Fibroblast of lung (primary cell): ENCODE data around the gene CCDC39.

Experiments
- EZH2 ChIP-seq: IDR thresholded peaks from 2 replicates; pipeline ENCODE4 v1.5.1; 2012; ENCODE audit warnings: low read length, control low read depth, mild to moderate bottlenecking; ENCODE audit errors: missing control alignments
- TF ChIP-seq, protein P1 (sequence below), 2 donors: IDR thresholded peaks in 1 of 2; conservative IDR thresholded peaks in 1 of 2; 1 replicate in 1 of 2; 2 replicates in 1 of 2; pipeline ENCODE4 v1.5.1; 2011 to 2012; ENCODE audit warnings: low read length in 2 of 2, control low read depth in 1 of 2, inconsistent platforms in 1 of 2, low read depth in 1 of 2, mild to moderate bottlenecking in 1 of 2

DNA sequence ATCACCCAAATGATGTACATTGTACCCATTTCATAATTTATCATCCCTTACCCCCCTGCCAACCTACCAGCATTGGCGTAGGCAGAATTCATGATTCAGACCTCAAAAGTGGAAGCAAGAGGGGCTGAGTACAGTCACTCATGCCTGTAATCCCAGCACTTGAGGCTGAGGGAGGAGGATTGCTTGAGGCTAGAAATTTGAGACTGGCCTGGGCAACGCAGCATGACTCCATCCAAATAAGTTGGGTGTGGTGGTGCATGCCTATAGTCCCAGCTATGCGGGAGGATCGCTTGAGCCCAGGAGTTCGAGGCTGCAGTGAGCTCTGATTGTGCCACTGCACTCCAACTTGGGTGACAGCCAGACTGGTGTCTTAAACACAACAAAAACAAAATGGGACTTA lies 66.9 kb downstream of the CCDC39 start:
- TF ChIP-seq, protein P1, sequence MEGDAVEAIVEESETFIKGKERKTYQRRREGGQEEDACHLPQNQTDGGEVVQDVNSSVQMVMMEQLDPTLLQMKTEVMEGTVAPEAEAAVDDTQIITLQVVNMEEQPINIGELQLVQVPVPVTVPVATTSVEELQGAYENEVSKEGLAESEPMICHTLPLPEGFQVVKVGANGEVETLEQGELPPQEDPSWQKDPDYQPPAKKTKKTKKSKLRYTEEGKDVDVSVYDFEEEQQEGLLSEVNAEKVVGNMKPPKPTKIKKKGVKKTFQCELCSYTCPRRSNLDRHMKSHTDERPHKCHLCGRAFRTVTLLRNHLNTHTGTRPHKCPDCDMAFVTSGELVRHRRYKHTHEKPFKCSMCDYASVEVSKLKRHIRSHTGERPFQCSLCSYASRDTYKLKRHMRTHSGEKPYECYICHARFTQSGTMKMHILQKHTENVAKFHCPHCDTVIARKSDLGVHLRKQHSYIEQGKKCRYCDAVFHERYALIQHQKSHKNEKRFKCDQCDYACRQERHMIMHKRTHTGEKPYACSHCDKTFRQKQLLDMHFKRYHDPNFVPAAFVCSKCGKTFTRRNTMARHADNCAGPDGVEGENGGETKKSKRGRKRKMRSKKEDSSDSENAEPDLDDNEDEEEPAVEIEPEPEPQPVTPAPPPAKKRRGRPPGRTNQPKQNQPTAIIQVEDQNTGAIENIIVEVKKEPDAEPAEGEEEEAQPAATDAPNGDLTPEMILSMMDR (conservative IDR thresholded peaks at IDR 0.05 in 1 of 2, IDR thresholded peaks at IDR 0.05 in 1 of 2; ENCODE audit: low read depth in 1 of 2, low read length in 2 of 2), result no peak
- no peak for TF ChIP-seq EZH2
